ENCODE results near the gene ADD3. TPM values are rescaled to one million over a fixed set of nuclear protein-coding genes. Genes with fewer than 3 reads are reported as not detected.

The ADD3 gene
- total and polyA plus RNA-seq, 2 donors (not counting 3 experiments of a cell fraction or from before 2014, with no cell fraction given) = 14.9 to 55.2 TPM

GRCh38 chr10:110179220-110179619 is 171.4 kb downstream of the ADD3 start:
- no peaks in the 10 kb centered on the region for H3K79me2 ChIP-seq (ENCODE audit: control insufficient read depth, insufficient read depth, low read length)
- no peak for FAIRE-seq
- dilution Hi-C loops (cut with MboI; ENCODE audit: extremely low pct_ligation_motif_present, low sequenced_read_pairs) = no loop called here
- H3K4me1 ChIP-seq (ENCODE audit: control insufficient read depth, extremely low read depth, insufficient read depth, low read length) = peaks cover 14% of the 10 kb centered on the region
- no peaks in the 10 kb centered on the region for H3K9me1 ChIP-seq (replicated peaks; ENCODE audit: control insufficient read depth, extremely low read depth, insufficient read depth, low read length)
- H3K27ac ChIP-seq (ENCODE audit: insufficient read depth, low read depth, low read length) = no peak overlapping the region
- intact Hi-C loops (cut with micrococcal nuclease) = no loop called here
- H3K27me3 ChIP-seq (ENCODE audit: control insufficient read depth in 2 of 2, insufficient read depth in 2 of 2, low read length in 2 of 2) = no peaks in the 10 kb centered on the region
- ChIA-PET CTCF (no interaction called here), POLR2A (no interaction called here)
- no peaks in the 10 kb centered on the region for H4K20me1 ChIP-seq (replicated peaks; ENCODE audit: control insufficient read depth, extremely low read depth, insufficient read depth, low read length)
- DNase-seq (ENCODE audit: low read depth, low spot score) = no peak
- no peak overlapping the region for H2AFZ ChIP-seq (ENCODE audit: low read depth, low read length)
- no peak overlapping the region for H3K9ac ChIP-seq (replicated peaks; ENCODE audit: extremely low read depth, insufficient read depth, low read length)
- no peaks in the 10 kb centered on the region for H3K36me3 ChIP-seq (ENCODE audit: control insufficient read depth in 2 of 2, extremely low read depth in 1 of 2, insufficient read depth in 2 of 2, low read length in 2 of 2)
- BruUV-seq (replicated peaks) = no TSS peak
- no peaks in the 10 kb centered on the region for H3K9me3 ChIP-seq (replicated peaks; ENCODE audit: control insufficient read depth, insufficient read depth, low read length)
- H3K4me2 ChIP-seq (ENCODE audit: insufficient read depth, low read length) = no peak overlapping the region
- no peak overlapping the region for H3K4me3 ChIP-seq (replicated peaks in 1 of 3; ENCODE audit: insufficient read depth in 1 of 3, low read depth in 1 of 3, low read length in 3 of 3)
- TF ChIP-seq CTCF (IDR thresholded peaks at IDR 0.05; ENCODE audit: extremely low read depth in 1 of 2, insufficient read depth in 1 of 2, low read depth in 1 of 2, low read length in 2 of 2) (no peak), JUN (IDR thresholded peaks at IDR 0.05; ENCODE audit: borderline replicate concordance, insufficient read depth, insufficient read length, low read depth) (no peak), GATA2 (IDR thresholded peaks at IDR 0.05; ENCODE audit: insufficient read depth, insufficient read length, low read depth, low read length) (no peak), FOS (IDR thresholded peaks at IDR 0.05; ENCODE audit: borderline replicate concordance, insufficient read depth, low read length) (no peak), MAX (IDR thresholded peaks at IDR 0.05; ENCODE audit: insufficient read depth, insufficient read length) (no peak), EZH2 (IDR thresholded peaks at IDR 0.05; ENCODE audit: borderline replicate concordance, low read depth, low read length, severe bottlenecking) (no peak), MYC (IDR thresholded peaks at IDR 0.05; ENCODE audit: low read depth, low read length) (no peak), POLR2AphosphoS5 (IDR thresholded peaks at IDR 0.05; ENCODE audit: insufficient read depth, low read depth, low read length) (no peak), POLR2A (IDR thresholded peaks at IDR 0.05; ENCODE audit: low read depth, low read length) (no peak)
